Activated CD8-positive, alpha-beta memory T cell treated with anti-CD3 and anti-CD28 coated beads for 1 hour (primary cell): Measurements from ENCODE around the gene THSD4.

Experiments
- DNase-seq, 2 donors: peaks; one replicate each; pipeline ENCODE4 v3.0.0-alpha.2; 2020; ENCODE audit warnings: low read depth in 1 of 2; ENCODE audit errors: extremely low read depth in 1 of 2

Gene THSD4

DNA sequence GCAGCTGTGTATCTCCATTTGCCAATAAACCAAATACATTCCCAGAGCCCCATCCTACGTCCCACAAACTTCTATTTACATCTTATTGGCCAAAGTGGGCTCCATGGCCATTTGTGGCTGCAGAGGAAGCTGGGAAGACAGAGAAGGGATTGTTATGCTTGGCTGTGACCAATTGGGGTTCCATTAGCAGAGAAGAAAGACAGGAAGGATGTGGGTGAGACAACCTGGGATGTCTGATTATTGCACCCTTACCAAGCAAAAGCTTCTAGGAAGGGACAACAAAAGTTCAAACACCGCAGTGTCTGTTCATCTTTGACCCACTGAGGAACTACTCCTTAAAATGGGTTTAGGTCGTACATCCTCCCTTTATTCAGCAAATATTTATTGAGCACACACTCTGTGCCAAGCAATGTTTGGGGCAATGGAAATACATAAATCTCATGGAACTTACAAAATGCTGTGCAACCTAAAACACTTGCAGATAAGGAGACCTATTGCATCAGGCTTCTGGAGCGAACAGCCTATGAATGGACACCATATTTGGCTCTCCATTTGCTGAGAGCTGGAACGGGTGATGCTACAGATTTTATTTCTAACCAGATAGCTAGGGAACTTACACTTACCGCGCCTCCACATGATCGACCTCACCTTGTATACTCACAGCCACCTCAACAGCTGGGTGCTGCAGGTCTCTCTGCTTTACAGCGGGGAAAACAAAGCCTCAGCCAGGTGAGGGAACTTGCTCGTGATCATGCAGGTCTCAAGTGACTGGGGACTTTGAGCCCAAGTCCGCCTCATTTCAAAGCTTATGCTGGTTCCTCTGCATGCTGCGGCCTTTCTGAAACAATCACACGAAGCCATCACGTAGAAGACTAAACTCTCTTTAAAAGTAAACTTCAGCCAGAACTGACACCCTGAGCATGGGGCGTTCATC is 673.6 kb downstream of the THSD4 start:
- no peak for DNase-seq

DNA sequence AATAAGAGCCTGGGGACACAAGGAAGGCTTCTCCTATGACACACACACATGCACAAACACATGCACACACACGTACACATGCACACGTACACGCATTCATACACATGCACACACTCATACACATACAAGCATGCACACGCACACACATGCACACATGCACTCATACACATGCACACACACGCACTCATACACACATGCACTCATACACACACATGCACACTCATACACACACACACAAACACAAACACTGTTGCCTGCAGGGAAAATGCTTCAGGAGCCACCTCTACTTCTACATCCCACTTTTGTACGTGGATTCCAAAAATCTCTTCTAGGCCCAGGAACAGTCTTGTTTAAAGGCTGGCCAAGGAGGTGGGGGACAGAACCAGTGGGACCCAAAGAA is 674.3 kb downstream of the THSD4 start:
- no peak for DNase-seq

DNA sequence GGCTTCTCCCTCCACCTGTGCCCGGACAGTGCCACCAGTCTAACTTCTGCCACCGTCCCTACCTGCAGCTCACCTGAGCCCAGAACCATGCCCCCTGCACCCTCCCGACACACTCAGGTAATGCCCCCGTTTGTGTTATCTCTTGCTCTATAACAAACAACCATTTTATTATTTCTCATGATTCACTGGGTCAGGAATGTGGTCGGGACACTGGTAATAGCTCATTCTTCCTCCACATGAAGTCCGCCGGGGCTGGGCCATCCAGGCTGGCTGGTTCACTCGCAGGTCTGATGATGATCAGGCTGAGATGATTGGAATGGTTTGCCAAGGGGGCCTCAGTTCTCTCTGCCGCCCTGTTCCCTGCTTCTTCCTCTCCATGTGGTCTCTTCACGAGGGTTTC is 674.8 kb downstream of the THSD4 start:
- DNase-seq, result no peak

- DNase-seq, result no peak
These were observed 676.7 kb downstream of the THSD4 start for GRCh38 chr15:71791975-71792374.

GRCh38 chr15:71792521-71792920 is 677.2 kb downstream of the THSD4 start:
- DNase-seq, result no peak

DNA sequence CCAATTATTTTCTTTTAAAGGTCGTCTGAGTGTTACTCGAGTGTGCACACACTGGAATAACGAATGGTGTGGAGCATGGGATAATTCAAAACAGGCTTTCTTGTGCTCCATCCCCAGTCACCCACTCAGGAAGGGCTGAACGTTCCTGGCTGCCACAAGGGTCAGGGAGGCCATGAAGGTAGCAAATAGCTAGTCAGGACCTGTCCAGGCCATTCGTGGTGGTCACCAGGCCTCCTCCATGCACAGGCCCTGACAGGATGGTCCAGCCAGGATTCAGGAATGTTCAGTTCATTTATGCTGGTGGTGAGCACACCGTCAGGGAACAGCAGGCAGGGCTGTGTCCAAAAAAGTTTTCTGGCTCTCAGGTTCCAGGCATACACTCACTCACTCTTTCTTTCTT is 683.4 kb downstream of the THSD4 start:
- DNase-seq, result no peak

- DNase-seq, result no peak
These were observed 684.9 kb downstream of the THSD4 start for GRCh38 chr15:71800190-71800589.

DNA sequence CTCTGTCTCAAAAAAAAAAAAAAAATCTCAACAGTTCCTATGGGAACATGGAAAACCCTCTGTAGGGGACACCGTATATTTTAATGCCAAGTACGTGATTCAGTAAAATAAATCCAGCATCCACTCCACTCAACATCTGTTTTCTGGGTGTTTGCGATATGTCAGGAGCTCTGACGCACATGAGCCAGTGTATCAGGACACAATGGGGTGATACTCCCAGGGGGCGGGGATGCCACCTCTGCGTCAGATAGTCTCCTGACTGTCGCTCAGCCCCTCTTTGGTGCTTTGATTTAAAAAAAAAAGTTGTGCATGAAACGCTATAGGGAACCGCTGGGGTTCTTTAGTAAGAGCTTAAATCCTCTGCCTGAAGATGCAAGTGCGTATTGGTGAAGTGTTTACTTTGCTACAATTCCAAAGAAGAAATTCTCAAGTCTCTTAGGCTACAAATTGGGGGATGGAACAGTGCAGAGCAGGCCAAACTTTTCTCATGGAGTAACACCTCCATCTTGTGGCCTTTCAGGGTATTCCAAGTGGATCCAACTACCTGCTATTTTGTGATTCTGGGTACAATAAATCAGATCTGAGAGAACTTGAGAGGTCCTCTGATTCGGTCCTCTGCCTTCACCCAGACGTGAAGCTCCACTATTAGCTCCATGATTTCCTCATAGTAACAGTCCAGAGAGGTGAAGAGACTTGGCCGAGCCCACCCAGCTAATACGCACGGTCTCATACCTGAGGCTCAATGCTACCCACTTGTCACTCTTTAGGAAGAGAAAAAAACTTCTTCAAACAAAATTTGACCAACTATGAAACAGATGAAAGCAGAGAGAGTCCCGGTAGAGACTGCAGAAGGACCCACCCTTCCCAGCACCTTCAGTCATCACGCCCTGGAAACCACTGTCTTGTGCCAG is 685.8 kb downstream of the THSD4 start:
- no peak for DNase-seq

DNA sequence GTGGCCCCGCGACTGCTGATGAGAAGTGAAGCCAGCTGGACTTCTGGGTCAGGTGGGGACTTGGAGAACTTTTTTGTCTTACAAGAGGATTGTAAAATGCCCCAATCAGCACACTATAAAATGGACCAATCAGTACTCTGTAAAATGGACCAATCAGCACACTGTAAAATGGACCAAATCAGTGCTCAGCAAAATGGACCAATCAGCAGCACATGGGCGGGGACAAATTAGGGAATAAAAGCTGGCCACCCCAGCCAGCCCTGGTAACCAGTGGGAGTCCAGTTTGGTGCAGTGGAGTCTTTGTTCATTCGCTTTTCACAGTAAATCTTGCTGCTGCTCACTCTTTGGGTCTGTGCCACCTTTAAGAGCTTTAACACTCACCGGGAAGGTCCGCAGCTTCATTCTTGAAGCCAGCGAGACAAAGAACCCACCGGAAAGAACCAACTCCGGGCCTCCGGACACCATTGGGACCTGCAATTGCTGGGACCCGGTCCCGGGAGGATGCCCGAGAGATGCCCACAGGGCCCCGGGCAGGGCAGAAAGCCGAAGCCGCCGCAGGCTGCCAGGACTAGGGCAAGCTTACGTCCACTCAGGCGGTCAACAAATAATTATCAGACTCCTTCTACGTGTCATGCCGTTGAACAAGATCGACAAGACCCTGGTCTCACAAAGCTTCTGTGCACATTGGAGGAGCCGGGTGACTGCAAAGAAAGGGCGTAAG is 686.8 kb downstream of the THSD4 start:
- DNase-seq, result no peak

- DNase-seq, result no peak
These were observed 687.5 kb downstream of the THSD4 start for GRCh38 chr15:71802770-71803169.

DNA sequence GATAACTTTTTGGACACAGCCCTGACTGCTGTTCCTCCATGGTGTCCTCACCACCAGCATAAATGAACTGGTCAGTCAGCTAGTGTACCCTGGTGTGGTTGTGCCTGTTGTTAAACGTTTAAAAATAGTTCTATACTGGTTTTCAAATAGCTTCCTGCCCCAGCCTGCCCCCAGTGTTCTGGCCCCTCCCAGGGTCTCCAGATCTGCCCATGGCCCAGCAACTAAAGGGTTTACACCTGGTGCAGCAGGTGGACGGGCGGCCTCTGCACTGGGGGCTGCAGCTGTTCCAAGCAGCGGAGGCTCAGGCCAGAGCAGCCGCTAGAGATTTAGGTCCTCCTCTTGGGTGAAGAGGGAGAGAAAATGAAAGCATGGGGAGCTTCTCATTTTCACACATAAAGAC is 689.0 kb downstream of the THSD4 start:
- no peak for DNase-seq

DNA sequence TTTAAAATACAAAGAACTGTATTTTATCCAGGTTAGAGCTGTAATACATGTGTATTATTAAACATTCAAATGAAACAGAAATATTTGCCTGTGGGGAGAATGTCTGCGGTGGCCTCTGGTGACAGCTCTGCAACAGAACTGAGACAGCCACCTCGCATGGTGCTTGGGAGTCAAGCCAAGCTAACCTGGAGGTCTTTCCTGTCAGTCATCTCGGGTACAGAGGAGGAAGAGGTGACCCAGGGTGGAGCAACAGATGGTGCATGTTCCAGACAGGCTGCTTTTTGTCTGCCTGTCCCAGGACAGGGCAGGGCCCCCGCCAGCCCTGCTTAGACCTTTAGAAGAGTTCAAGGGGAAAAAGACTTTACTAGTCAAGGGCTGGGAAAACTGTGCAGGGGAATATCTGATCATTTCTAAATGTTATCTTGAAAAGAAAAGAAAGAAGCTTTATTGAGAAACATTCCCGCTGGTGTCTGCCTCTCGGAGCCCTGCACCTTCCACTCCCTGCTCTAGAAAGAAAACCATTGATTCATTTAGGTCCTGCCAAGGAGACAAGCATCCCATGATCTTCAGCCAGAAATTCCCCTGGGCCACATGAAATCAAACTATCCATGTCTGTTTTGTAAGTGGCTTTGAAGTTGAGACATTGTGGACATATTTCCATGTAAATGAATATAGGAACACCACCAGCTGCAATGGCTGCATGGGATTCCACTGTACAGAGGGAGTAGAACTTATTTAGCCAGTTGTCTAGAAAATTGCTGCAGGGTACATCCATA is 689.6 kb downstream of the THSD4 start:
- DNase-seq, result no peak

DNA sequence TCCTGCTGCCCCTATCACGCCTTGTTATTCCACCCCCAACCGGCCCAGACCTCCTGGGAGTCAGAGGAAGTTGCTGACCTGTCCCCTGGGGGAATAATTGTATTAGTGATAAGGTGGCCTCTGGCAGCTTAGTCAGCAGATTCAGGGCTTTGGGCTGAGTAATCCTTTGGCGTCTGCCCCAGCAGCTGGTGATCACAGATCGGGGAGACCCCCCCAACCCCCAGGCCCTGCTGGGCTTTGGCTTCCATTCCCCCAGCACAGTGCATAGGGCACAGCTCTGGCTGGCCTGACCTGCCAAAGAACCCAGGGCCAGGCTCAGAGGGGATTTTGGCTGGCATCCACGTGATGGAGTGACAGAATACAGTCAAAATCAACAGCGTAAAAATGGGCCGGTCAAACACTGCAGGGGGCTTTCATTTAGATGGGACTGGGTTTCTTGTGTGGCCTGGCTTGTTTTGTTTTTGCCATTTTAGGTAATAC is 691.2 kb downstream of the THSD4 start:
- no peak for DNase-seq

GRCh38 chr15:71807125-71807629 is 691.9 kb downstream of the THSD4 start:
- DNase-seq, result no peak

- DNase-seq, result no peak
These were observed 692.4 kb downstream of the THSD4 start for GRCh38 chr15:71807691-71808091.

GRCh38 chr15:71808311-71809020 is 693.2 kb downstream of the THSD4 start:
- DNase-seq, result no peak

- no peak for DNase-seq
These were observed 694.1 kb downstream of the THSD4 start for GRCh38 chr15:71809346-71809745.

DNA sequence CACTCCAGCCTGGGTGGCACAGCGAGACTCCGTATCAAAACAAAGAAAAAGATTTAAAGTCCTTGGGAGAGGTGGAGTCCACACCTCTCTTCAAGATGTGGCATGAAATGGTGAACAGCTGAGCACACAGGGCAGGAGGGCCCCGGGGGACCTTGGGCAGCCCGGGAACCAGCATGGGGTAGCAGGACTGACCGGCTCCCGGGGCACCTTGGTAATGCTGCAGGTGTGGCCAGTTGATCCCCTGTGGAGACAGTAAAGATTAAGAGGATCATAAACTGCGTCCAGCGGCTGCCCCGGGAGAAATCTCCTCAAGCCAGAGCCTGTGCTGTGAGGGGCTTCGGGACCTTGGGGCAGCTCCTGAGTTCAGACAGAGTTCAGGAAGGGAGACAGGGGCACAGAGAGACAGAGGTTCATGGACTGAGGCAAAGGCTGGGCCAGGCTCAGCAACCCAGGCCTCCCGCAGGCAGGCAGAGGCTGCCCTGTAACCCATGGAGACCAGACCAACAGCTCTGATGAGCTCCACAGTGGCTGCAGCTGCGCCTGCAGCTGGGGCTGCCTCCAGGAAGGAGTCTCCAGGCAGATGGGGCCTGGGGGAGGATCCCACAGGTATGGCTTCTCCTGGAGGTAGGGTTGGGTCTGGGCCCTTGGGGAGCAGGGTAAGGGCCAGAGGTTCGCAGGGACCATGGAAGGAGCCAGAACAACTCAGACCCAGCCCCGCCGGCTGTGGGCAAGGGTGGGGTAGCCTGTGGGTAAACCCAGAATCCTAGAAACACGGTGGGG is 695.2 kb downstream of the THSD4 start, which contains the start of gene NR2E3:
Gene NR2E3 (plus strand): TSS at position 299 of the 780 bp plus-strand sequence. CDS start 190 bp downstream, at position 489.
- no peak for DNase-seq
